Adipocyte (in vitro differentiated cells): ENCODE results near the gene NT5C1A.

Experiments used
- DNase-seq: peaks from one replicate; pipeline ENCODE4 v3.0.0-alpha.2; 2015; ENCODE audit warnings: low read depth
- H3K27me3 ChIP-seq: replicated peaks from 2 replicates; pipeline ENCODE4 v1.7.0; 2013; ENCODE audit warnings: mild to moderate bottlenecking, low read length, moderate library complexity; ENCODE audit not compliant: control insufficient read depth, insufficient read depth
- H3K36me3 ChIP-seq: 2 replicates; pipeline ENCODE4 v1.7.0; 2013; ENCODE audit warnings: low read length, mild to moderate bottlenecking, moderate library complexity; ENCODE audit not compliant: control insufficient read depth, insufficient read depth, severe bottlenecking
- H3K4me1 ChIP-seq: 2 replicates; pipeline ENCODE4 v1.7.0; 2013; ENCODE audit warnings: mild to moderate bottlenecking, low read length, moderate library complexity; ENCODE audit not compliant: control insufficient read depth, insufficient read depth
- H3K4me3 ChIP-seq: 2 replicates; pipeline ENCODE4 v1.7.0; 2013; ENCODE audit warnings: mild to moderate bottlenecking, low read length, moderate library complexity
- H3K9ac ChIP-seq: 2 replicates; pipeline ENCODE4 v1.7.0; 2013; ENCODE audit warnings: mild to moderate bottlenecking, low read length, moderate library complexity
- H3K9me3 ChIP-seq: 2 replicates; pipeline ENCODE4 v1.7.0; 2013; ENCODE audit warnings: mild to moderate bottlenecking, low read length, moderate library complexity; ENCODE audit not compliant: control insufficient read depth

Gene NT5C1A

DNA sequence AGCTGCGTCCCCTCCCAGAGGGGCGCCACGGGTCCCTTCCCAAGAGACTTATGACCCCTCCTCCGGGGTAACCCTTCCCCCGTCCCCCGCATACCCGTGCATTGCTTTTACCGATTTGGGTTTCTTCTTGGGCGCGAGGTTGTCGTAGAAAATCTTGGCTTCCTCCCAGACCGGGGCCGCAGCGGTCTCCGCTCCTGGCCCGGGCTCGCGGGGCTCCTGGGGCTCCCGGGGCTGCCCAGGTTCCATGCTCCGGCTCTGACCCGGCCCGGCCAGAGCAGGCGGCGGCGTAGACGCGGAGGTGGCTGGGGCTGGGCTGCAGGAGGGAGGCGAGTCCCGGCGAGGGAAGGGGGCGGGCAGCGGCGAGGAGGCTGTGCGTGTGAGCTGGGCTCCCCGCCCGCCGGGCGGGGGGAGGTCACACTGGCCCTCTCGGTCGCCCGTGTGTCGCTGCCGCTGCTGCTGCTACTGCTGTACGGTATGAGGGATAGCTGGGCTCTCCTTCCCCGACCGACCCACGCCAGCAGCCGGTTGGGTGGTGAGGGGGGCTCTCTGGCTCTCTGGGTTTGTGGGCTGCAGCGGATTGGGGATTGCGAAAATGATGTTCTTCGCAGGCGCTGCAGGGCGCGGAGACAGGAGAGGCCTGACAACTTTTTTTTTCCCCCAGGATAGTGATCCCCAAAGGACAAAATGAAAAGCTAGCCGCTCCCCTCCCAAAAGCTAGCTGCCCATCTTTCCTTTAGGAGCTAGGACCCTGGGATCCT is at the start of gene NT5C1A:
Gene NT5C1A (minus strand): TSS at position 315 of the 758 bp plus-strand sequence. CDS start 69 bp downstream, at position 246.
- Histone ChIP-seq H3K9ac (no peak within 1 kb of the TSS), H3K27me3 (peaks cover 72% of the 10 kb centered on the region), H3K4me1 (peaks cover 9% of the 10 kb centered on the region), H3K9me3 (peaks cover 15% of the 10 kb centered on the region), H3K36me3 (no peaks in the 10 kb centered on the region), H3K4me3 (peak within 1 kb of the TSS; percentile 65)
- DNase-seq = peak; percentile 51

DNA sequence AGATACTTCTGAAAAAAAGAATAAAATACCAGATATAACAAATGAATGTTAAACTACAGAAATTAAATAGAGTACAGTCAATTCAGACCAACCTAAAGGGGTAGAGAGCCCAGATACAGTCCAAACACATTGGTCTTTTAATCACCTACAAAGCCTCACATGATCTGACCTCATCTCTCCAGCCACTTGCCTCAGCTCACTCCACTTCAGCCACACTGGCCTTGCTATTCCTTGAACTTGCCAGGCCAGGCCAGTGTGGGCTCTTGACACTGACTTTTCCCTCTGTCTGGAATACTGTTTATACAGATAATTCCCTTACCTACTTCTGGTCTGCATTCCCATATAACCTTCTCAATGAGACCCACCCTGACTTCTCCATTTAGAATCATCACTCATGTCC is 49.8 kb upstream of the NT5C1A start:
- Histone ChIP-seq H3K9ac (no peak overlapping the region), H3K4me3 (no peak overlapping the region), H3K36me3 (no peaks in the 10 kb centered on the region), H3K9me3 (no peaks in the 10 kb centered on the region), H3K27me3 (peaks cover 71% of the 10 kb centered on the region), H3K4me1 (no peaks in the 10 kb centered on the region)
- DNase-seq = no peak

DNA sequence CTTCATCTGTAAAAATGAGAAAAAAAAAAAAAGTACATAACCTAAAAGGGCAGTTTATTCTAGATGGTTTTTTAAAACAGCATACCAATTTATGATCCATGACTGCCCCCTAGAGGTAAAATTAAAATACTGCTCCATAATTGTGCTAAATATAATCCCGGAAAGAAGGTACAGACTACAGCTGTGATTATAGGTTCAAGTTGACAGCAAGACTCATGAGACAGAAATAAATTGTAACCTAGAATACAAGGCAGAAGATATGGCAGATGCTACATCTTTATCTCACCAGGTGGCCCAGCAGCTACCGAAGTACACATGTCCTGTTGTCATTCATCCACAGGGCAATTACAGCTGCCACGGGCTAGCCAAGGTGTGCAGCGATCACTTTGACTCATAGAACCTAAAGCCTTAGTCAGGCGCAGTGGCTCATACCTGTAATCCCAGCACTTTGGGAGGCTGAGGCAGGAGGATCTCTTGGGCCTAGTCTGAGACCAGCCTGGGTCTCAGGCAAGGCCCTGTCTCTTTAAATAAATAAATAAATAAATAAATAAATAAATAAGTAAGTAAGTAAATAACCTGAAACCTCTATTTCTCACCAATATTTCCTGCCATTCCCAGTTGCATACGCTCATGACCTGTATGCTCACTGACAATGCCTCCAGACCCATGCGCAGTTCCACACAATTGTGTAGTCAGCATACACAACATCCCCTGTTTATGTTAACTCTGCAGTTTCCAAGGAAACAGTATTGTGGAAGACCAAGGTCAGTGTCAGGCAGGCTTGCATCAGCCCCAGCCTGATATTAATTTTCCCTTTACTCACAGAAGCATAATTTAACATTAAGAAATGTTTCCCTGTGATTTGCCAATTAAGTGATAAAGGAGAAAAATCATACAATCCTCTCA is 48.4 kb upstream of the NT5C1A start:
- DNase-seq = peak; percentile 89
- H3K9ac ChIP-seq = no peak overlapping the region
- no peaks in the 10 kb centered on the region for H3K4me1 ChIP-seq
- H3K27me3 ChIP-seq = peaks cover 69% of the 10 kb centered on the region
- H3K4me3 ChIP-seq = no peak overlapping the region
- H3K9me3 ChIP-seq = no peaks in the 10 kb centered on the region
- no peaks in the 10 kb centered on the region for H3K36me3 ChIP-seq

DNA sequence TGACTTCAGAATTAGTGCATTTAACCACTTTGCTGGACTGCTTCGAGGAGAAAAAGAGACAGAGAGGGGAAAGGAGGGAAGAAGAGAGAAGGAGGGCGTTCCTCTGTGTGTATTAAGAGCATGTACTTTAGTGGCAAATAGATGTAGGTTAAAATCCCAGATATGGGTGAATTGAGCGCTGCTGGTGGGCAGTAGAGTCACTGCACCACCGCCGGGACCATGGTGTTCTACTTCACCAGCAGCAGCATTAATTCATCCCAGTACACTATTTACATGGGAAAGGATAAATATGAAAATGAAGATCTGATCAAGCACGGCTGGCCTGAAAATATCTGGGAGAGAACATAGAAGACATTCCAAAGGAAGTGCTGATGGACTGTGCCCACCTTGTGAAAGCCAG is 45.9 kb upstream of the NT5C1A start:
- H3K27me3 ChIP-seq = peaks cover 66% of the 10 kb centered on the region
- no peak overlapping the region for H3K4me3 ChIP-seq
- DNase-seq = no peak
- no peak overlapping the region for H3K9ac ChIP-seq
- no peaks in the 10 kb centered on the region for H3K4me1 ChIP-seq
- H3K36me3 ChIP-seq = no peaks in the 10 kb centered on the region
- H3K9me3 ChIP-seq = no peaks in the 10 kb centered on the region

DNA sequence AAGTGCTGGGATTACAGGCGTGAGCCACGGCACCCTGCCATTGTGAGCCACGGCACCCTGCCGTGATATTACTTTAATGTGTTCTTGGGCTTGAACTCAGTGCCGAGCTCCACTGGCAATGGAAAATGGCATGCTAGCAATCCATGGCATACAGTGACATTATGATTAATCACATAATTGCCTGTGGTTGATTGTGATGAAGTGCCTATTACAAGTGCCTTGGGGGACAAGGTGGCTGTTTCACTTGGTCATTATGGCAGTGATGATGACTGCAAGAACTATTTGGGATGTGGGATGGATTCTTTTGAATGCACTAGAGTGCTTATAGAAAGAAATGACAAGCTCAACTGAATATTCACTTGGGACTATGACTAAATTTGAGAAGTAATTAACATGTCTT is 41.6 kb upstream of the NT5C1A start:
- H3K36me3 ChIP-seq = no peaks in the 10 kb centered on the region
- H3K9me3 ChIP-seq = no peaks in the 10 kb centered on the region
- peaks cover 76% of the 10 kb centered on the region for H3K27me3 ChIP-seq
- no peak for DNase-seq
- H3K4me1 ChIP-seq = no peaks in the 10 kb centered on the region
- no peak overlapping the region for H3K4me3 ChIP-seq
- no peak overlapping the region for H3K9ac ChIP-seq

DNA sequence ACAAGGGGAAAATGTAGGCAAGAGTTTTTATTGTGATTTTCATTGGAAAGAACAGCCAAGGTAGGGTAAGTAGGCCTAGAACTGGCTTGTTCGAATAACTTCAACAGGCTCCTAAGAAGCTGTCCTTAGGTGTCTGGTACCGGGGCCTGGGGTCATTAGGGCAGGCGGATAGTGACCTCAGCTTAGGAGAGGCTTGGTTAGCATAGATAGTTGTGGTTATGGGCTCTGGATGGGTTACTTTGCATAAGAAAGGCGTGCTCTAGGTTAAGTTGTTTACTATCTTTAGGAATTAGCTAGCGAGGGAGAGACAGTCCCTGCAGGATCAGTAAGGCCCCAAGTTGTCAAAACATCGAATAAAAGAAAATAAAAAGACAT is 40.0 kb upstream of the NT5C1A start:
- H3K9me3 ChIP-seq = no peaks in the 10 kb centered on the region
- H3K4me1 ChIP-seq = no peaks in the 10 kb centered on the region
- no peak overlapping the region for H3K4me3 ChIP-seq
- DNase-seq = no peak
- H3K36me3 ChIP-seq = no peaks in the 10 kb centered on the region
- H3K9ac ChIP-seq = no peak overlapping the region
- peaks cover 73% of the 10 kb centered on the region for H3K27me3 ChIP-seq

DNA sequence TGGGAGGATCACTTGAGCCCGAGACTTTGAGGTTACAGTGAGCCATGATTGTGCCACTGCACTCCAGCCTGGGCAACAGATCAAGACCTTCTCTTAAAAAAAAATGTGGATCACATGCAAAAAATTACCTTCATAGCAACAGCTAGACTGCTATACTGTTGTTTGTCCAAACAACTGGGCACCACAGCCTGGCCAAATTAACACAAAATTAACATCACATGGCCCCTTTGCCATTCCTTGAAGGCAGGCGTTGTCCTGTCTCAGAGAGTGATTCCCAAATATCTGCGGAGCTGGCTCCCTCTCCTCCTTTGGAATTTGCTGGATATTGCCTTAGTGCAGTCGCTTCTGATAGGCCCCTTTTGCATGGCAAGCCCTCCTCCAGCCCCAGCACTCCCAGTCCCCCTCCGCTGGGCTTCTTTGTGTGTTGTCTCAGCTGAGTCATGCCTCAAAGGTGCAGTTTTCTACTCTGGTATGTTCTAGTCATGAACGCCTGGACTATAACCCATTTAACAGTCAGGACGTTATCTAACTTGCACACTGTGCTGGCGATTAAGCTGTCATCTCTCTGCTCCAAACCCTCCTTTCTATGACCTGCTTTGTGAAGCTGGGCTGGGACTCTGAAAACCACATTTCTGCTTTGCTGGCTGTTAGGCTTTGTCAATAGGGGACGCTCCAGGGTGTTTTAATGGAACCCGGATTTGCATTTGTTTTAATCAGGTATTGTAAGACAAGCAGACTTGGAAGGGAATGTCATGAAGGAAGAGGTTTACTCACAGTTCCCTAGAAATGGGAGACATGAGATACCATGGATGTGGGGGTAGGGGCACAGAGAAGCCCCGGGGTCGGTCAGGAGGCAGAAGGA is 39.4 kb upstream of the NT5C1A start:
- peak; percentile 20 for DNase-seq

DNA sequence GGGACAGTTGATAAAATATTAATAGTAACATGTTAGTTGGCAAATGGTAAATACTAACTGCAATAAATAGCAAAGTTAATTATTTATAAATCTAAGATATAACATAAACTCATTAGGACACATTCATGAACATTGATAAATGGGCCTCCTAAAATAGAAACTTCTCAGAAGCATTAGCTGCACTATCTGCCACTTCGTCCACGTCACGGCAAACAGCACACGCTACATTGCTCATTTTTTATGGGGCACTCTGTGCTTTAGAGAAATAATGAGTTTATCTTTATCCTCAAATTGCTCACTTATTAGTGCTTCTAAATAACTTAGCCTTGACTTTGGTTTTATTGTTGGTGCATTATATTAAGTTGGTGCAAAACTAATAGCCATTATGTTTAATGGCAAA is 35.6 kb upstream of the NT5C1A start:
- Histone ChIP-seq H3K36me3 (no peaks in the 10 kb centered on the region), H3K27me3 (peaks cover 66% of the 10 kb centered on the region), H3K9ac (no peak overlapping the region), H3K4me3 (no peak overlapping the region), H3K9me3 (no peaks in the 10 kb centered on the region), H3K4me1 (no peaks in the 10 kb centered on the region)
- no peak for DNase-seq

More for the DNA sequence above, 39.4 kb upstream of the NT5C1A start:
- H3K4me3 ChIP-seq = no peak overlapping the region
- no peak overlapping the region for H3K9ac ChIP-seq
- H3K36me3 ChIP-seq = no peaks in the 10 kb centered on the region
- H3K27me3 ChIP-seq = peaks cover 73% of the 10 kb centered on the region
- no peaks in the 10 kb centered on the region for H3K9me3 ChIP-seq
- no peaks in the 10 kb centered on the region for H3K4me1 ChIP-seq

DNA sequence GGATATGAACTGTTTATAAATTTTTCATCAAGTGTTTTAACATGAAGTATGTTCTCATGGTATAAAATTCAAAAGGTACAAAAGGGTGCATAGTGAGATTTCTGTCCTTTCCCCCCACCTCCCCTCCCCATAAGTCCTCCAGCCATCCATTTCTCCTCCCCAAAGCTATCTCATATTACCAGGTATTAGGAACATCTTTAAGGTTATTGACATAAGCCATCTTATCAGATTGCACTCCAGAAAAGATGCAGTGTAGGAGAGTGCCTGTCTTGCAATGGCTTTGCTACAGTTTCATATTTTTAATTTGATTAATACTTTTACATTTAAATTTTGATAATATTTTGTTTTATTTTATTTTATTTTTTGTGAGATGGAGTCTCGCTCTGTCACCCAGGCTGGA is 32.9 kb upstream of the NT5C1A start:
- H3K36me3 ChIP-seq = no peaks in the 10 kb centered on the region
- no peak for DNase-seq
- no peaks in the 10 kb centered on the region for H3K9me3 ChIP-seq
- peaks cover 64% of the 10 kb centered on the region for H3K27me3 ChIP-seq
- H3K4me3 ChIP-seq = no peak overlapping the region
- H3K4me1 ChIP-seq = peaks cover 8% of the 10 kb centered on the region
- H3K9ac ChIP-seq = no peak overlapping the region

DNA sequence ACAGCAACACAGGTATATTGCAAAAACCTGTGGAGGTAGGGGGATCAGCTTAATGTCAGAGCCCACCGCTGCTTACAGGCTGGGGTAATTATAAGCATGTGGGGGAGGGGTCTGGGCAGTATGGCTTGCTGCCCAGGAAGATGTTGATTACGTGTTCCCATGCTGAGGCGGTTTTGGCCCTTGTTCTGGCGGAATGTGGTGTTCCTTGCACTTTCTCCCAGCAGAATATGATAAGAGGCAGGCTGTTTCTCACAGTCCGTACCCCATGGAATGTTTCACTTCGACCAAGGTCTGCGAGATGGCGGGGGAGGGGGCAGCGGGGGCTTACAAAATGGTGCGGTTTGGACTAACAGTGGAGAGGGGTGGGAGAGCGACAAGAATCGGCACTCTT is 29.1 kb upstream of the NT5C1A start:
- H3K4me3 ChIP-seq = no peak overlapping the region
- peaks cover 6% of the 10 kb centered on the region for H3K9me3 ChIP-seq
- peaks cover 8% of the 10 kb centered on the region for H3K4me1 ChIP-seq
- H3K36me3 ChIP-seq = no peaks in the 10 kb centered on the region
- no peak overlapping the region for H3K9ac ChIP-seq
- DNase-seq = peak; percentile 11
- peaks cover 69% of the 10 kb centered on the region for H3K27me3 ChIP-seq

DNA sequence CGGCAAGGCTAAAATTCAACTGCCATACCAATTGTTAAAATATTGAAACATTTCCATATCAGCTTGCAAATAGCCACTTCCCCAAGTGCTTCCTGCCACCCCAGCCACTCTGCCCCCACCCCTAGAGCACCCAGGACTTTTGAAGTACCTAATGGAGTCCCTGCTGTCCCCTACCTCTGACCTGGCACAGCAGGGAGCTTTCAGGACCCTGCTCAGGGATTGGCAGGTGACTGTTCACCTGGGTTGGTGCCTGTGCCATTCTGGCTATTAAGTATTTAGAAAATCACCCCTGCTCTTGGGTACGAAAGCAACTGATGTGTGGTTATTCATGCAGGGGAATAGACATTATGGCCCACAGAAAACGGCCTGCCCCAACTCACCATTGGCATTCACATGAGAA is 28.4 kb upstream of the NT5C1A start:
- Histone ChIP-seq H3K9me3 (peaks cover 6% of the 10 kb centered on the region), H3K9ac (no peak overlapping the region), H3K27me3 (peaks cover 67% of the 10 kb centered on the region), H3K36me3 (no peaks in the 10 kb centered on the region), H3K4me3 (no peak overlapping the region), H3K4me1 (peaks cover 8% of the 10 kb centered on the region)
- DNase-seq = no peak
